ENCODE results near the gene SLC40A1.

GRCh38 chr2:189533288-189534035, 47.1 kb downstream of the SLC40A1 start:
- TF ChIP-seq CTCF (IDR thresholded peaks at IDR 0.05): no peak
- TF ChIP-seq POLR2A (IDR thresholded peaks at IDR 0.05): no peak
